IMR-90 (cell line): ENCODE data around the gene KMT2A. TPM values are rescaled to one million over a fixed set of nuclear protein-coding genes. Genes with fewer than 3 reads are reported as not detected.

ENCODE experiments used
- ATAC-seq: fragments of 200-7000 bp; cut with Tn5 transposase; 2 replicates; pipeline ENCODE4 v1.9.1; 2020; ENCODE audit warnings: low read depth, mild to moderate bottlenecking, moderate library complexity
- BruUV-seq: library from RNA; stranded (reverse); fragments of 400-500 nt; replicated peaks from 2 replicates; lab custom pipeline; 2021; lab: Mats Ljungman, UMichigan
- CTCF ChIA-PET: fragments of 300-600 bp; formaldehyde crosslinking; extraction: SDS; loops from one replicate; lab custom pipeline; 2021; ENCODE audit warnings: antibody characterized with exemption; lab: Yijun Ruan, JAX
- POLR2A ChIA-PET: fragments of 300-600 bp; sonication (Branson Sonifier 250); formaldehyde crosslinking; loops from one replicate; lab custom pipeline; 2022; ENCODE audit warnings: antibody characterized with exemption; ENCODE audit not compliant: unreplicated experiment; lab: Charles Lee
- DNase-seq: peaks from one replicate; pipeline ENCODE4 v3.0.0; 2013
- H2AFZ ChIP-seq: replicated peaks from 2 replicates; pipeline ENCODE3; 2013; ENCODE audit warnings: low read length, mild to moderate bottlenecking; ENCODE audit not compliant: poor library complexity
- H2AK5ac ChIP-seq: 2 replicates; pipeline ENCODE4 v1.6.1; 2013; ENCODE audit warnings: low read depth, low read length, inconsistent platforms
- H2AK9ac ChIP-seq: replicated peaks from 2 replicates; pipeline ENCODE3; 2013; ENCODE audit warnings: mild to moderate bottlenecking, low read depth, low read length, moderate library complexity; ENCODE audit not compliant: poor library complexity
- H2BK120ac ChIP-seq: 2 replicates; pipeline ENCODE4 v1.6.1; 2013; ENCODE audit warnings: low read depth, low read length, inconsistent platforms
- H2BK15ac ChIP-seq: 3 replicates; pipeline ENCODE4 v1.6.1; 2013; ENCODE audit warnings: low read depth, low read length, inconsistent platforms
- H2BK20ac ChIP-seq: 2 replicates; pipeline ENCODE4 v1.6.1; 2013; ENCODE audit warnings: low read depth, mild to moderate bottlenecking, inconsistent platforms, low read length, moderate library complexity
- H2BK5ac ChIP-seq: 2 replicates; pipeline ENCODE4 v1.6.1; 2013; ENCODE audit warnings: mild to moderate bottlenecking, low read depth, low read length, inconsistent platforms; ENCODE audit not compliant: poor library complexity, severe bottlenecking
- H3K14ac ChIP-seq: replicated peaks from 2 replicates; pipeline ENCODE4 v1.6.1; 2013; ENCODE audit warnings: low read depth, low read length, inconsistent platforms
- H3K18ac ChIP-seq: 2 replicates; pipeline ENCODE4 v1.6.1; 2013; ENCODE audit warnings: low read depth, low read length, control low read depth
- H3K23ac ChIP-seq: 2 replicates; pipeline ENCODE4 v1.6.1; 2013; ENCODE audit warnings: low read depth, low read length, inconsistent platforms
- H3K27ac ChIP-seq: 2 replicates; pipeline ENCODE4 v1.5.1; 2013; ENCODE audit warnings: mild to moderate bottlenecking, control low read depth, low read length; ENCODE audit not compliant: insufficient read depth
- H3K27me3 ChIP-seq: 2 replicates; pipeline ENCODE4 v1.6.1; 2013; ENCODE audit warnings: low read length; ENCODE audit not compliant: control insufficient read depth, insufficient read depth
- H3K36me3 ChIP-seq: 2 replicates; pipeline ENCODE4 v1.6.1; 2013; ENCODE audit warnings: low read length, mixed read lengths; ENCODE audit not compliant: control insufficient read depth, insufficient read depth
- H3K4ac ChIP-seq: 2 replicates; pipeline ENCODE4 v1.6.1; 2013; ENCODE audit warnings: low read depth, low read length, inconsistent platforms
- H3K4me1 ChIP-seq: 2 replicates; pipeline ENCODE4 v1.6.1; 2013; ENCODE audit warnings: low read length, mixed read lengths; ENCODE audit not compliant: control insufficient read depth, insufficient read depth
- H3K4me2 ChIP-seq: 2 replicates; pipeline ENCODE4 v1.6.1; 2013; ENCODE audit warnings: low read depth, mild to moderate bottlenecking, control low read depth, low read length, moderate library complexity
- H3K4me3 ChIP-seq: 2 replicates; pipeline ENCODE4 v1.5.1; 2013; ENCODE audit warnings: low read depth, mild to moderate bottlenecking, control low read depth, low read length, moderate library complexity; ENCODE audit not compliant: insufficient read depth
- H3K56ac ChIP-seq: 2 replicates; pipeline ENCODE4 v1.6.1; 2013; ENCODE audit warnings: low read length, inconsistent platforms; ENCODE audit not compliant: insufficient read depth; ENCODE audit errors: extremely low read depth
- H3K79me1 ChIP-seq, 2 experiments: 2 replicates each; pipeline ENCODE4 v1.6.1; 2013; ENCODE audit warnings: low read length in 2 of 2, inconsistent platforms in 1 of 2, low read depth in 1 of 2
- H3K9ac ChIP-seq: 2 replicates; pipeline ENCODE4 v1.6.1; 2013; ENCODE audit warnings: low read depth, low read length, control low read depth
- H3K9me1 ChIP-seq: 2 replicates; pipeline ENCODE4 v1.6.1; 2013; ENCODE audit warnings: low read length, inconsistent platforms; ENCODE audit not compliant: insufficient read depth
- H3K9me3 ChIP-seq: 2 replicates; pipeline ENCODE4 v1.6.1; 2013; ENCODE audit warnings: low read length; ENCODE audit not compliant: control insufficient read depth, insufficient read depth
- H4K20me1 ChIP-seq: 2 replicates; pipeline ENCODE4 v1.6.1; 2013; ENCODE audit warnings: low read length, inconsistent platforms; ENCODE audit not compliant: insufficient read depth
- H4K5ac ChIP-seq: 2 replicates; pipeline ENCODE4 v1.6.1; 2013; ENCODE audit warnings: mild to moderate bottlenecking, low read depth, low read length, control low read depth
- H4K8ac ChIP-seq, 2 experiments: 2 replicates each; pipeline ENCODE4 v1.6.1; 2013; ENCODE audit warnings: low read depth in 2 of 2, low read length in 2 of 2, control low read depth in 1 of 2, inconsistent platforms in 1 of 2
- H4K91ac ChIP-seq: 2 replicates; pipeline ENCODE4 v1.6.1; 2013; ENCODE audit warnings: low read depth, low read length, inconsistent platforms; ENCODE audit not compliant: insufficient read depth
- RAD21 ChIP-seq: IDR thresholded peaks from 2 replicates; pipeline ENCODE4 v1.6.1; 2012; ENCODE audit warnings: low read length, improper control_type of control experiment
- WGBS, 2 experiments: methylation state at CpG; one replicate each; pipeline versions ENCODE4 v1.1.5 to v1.1.7; 2013; ENCODE audit warnings: missing lambda C conversion rate in 2 of 2; ENCODE audit not compliant: insufficient read length in 1 of 2; ENCODE audit errors: extremely low coverage in 2 of 2; 5-methylcytosine and 5-hydroxymethylcytosine counted together
- dilution Hi-C: fragments of 300-500 bp; cut with HindIII; formaldehyde crosslinking; loops from one replicate; pipeline ENCODE4 v1.14.3; 2018; ENCODE audit warnings: low sequenced_read_pairs; ENCODE audit not compliant: unreplicated experiment
- in situ Hi-C: fragments of 300-500 bp; cut with MboI; formaldehyde crosslinking; loops from 3 replicates; pipeline ENCODE4 v1.14.3; 2019; ENCODE audit warnings: low sequenced_read_pairs, inconsistent platforms, mixed read lengths
- intact Hi-C: fragments of 100-400 bp; cut with micrococcal nuclease; formaldehyde crosslinking; loops from 2 replicates; pipeline ENCODE4 v1.10.0; 2022
- polyA plus RNA-seq, 3 experiments: library from polyadenylated mRNA; depleted of rRNA; stranded (reverse); fragments of >200 nt; gene quantifications; 2 replicates each; pipeline ENCODE4 v1.2.3, GENCODE V29; 2012; ENCODE audit warnings: low replicate concordance in 1 of 3
- total RNA-seq: library from RNA; depleted of rRNA; stranded (reverse); fragments of >200 nt; gene quantifications from 2 replicates; pipeline ENCODE4 v1.2.3, GENCODE V29; 2012
- TF ChIP-seq, protein P1 (sequence below): conservative IDR thresholded peaks from 2 replicates; pipeline ENCODE4 v1.5.1; 2012; ENCODE audit warnings: mild to moderate bottlenecking, low read depth, low read length, improper control_type of control experiment

Gene KMT2A
- total and polyA plus RNA-seq, 2 of the 4 experiments (the other 2 are of a cell fraction): 18.2 to 21.1 TPM

GRCh38 chr11:118435290-118435892 lies 901 bp upstream of the KMT2A start (continued):
- no peak for TF ChIP-seq RAD21

DNA sequence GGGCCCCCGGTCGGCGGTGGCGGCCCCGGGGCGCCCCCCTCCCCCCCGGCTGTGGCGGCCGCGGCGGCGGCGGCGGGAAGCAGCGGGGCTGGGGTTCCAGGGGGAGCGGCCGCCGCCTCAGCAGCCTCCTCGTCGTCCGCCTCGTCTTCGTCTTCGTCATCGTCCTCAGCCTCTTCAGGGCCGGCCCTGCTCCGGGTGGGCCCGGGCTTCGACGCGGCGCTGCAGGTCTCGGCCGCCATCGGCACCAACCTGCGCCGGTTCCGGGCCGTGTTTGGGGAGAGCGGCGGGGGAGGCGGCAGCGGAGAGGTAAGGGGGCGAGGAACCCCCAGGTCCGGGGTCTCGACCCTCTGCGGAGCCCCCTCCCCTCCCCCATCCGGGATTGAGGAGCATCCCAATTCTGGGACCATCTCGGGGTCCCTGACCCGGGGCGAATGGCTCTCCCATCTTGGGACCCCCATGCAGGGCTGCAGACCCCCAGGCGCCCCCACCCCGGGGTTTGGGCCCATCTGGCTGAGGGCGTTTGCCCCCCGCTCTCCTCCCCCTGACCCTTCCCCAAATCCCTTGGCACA lies 431 bp downstream of the KMT2A start:
- Histone ChIP-seq H3K4me2 (peak overlapping the region; percentile 75), H2BK15ac (no peak overlapping the region), H2BK20ac (no peak overlapping the region), H2BK120ac (no peak overlapping the region), H3K23ac (peak overlapping the region; percentile 63), H3K14ac (peak overlapping the region; percentile 66; the same call in 1 of the 2 replicates), H3K4ac (peak overlapping the region; percentile 68), H3K9me1 (peaks cover 1% of the 10 kb centered on the region; the same call in 1 of the 2 replicates), H3K79me1 (peaks cover 0 to 47% of the 10 kb centered on the region in 2 experiments; a peak in 2 of 4 replicates), H3K27me3 (no peaks in the 10 kb centered on the region), H4K91ac (no peak overlapping the region), H4K8ac (0 out of 4 replicates have a peak overlapping the region, but pooled peaks of 1 of the 2 experiments have one; percentile 32), H2AK5ac (0 out of 2 replicates have a peak overlapping the region, but pooled peaks have one; percentile 23), H4K20me1 (peaks cover 50% of the 10 kb centered on the region), H2BK5ac (peak overlapping the region; percentile 91), H2AK9ac (peak overlapping the region; percentile 99), H4K5ac (no peak overlapping the region), H3K9ac (peak overlapping the region; percentile 79), H3K4me3 (peak overlapping the region; percentile 99), H3K27ac (peak overlapping the region; percentile 95), H3K4me1 (peaks cover 7% of the 10 kb centered on the region), H3K36me3 (no peaks in the 10 kb centered on the region), H2AFZ (peak overlapping the region; percentile 93), H3K9me3 (no peaks in the 10 kb centered on the region), H3K56ac (no peak overlapping the region; the same call in 1 of the 2 replicates), H3K18ac (peak overlapping the region; percentile 29; the same call in 1 of the 2 replicates)
- ChIA-PET POLR2A (no interaction called here), CTCF (no interaction called here)
- DNase-seq (peak; percentile 21), ATAC-seq (peak; percentile 6)
- dilution Hi-C loops (no loop called here), in situ Hi-C loops (no loop called here), intact Hi-C loops (loop anchor here (1.0 to 5.0 kb wide), 2 partner anchors 34 to 51 kb away; no protein-coding TSS in a partner anchor)
- no TSS peak for BruUV-seq
- no CpG with 5 or more reads among the region's 55 CpGs for WGBS, 2 experiments
- TF ChIP-seq, protein P1, sequence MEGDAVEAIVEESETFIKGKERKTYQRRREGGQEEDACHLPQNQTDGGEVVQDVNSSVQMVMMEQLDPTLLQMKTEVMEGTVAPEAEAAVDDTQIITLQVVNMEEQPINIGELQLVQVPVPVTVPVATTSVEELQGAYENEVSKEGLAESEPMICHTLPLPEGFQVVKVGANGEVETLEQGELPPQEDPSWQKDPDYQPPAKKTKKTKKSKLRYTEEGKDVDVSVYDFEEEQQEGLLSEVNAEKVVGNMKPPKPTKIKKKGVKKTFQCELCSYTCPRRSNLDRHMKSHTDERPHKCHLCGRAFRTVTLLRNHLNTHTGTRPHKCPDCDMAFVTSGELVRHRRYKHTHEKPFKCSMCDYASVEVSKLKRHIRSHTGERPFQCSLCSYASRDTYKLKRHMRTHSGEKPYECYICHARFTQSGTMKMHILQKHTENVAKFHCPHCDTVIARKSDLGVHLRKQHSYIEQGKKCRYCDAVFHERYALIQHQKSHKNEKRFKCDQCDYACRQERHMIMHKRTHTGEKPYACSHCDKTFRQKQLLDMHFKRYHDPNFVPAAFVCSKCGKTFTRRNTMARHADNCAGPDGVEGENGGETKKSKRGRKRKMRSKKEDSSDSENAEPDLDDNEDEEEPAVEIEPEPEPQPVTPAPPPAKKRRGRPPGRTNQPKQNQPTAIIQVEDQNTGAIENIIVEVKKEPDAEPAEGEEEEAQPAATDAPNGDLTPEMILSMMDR: no peak
